HL-60 (cell line): ENCODE data around the gene GSAP.

Experiments used
- DNase-seq, 2 experiments: peaks; one replicate each; pipeline ENCODE4 v3.0.0-alpha.2; 2010 to 2020; ENCODE audit warnings: low read depth in 1 of 2, low spot score in 1 of 2
- H3K27ac ChIP-seq: fragments of 250-450 bp; sonication (Bioruptor Pico); replicated peaks from 2 replicates; pipeline ENCODE4 v1.5.1; 2020; ENCODE audit warnings: mild to moderate bottlenecking, moderate library complexity
- H3K27me3 ChIP-seq: fragments of 250-450 bp; sonication (Bioruptor Pico); 2 replicates; pipeline ENCODE4 v1.5.1; 2021; ENCODE audit warnings: mild to moderate bottlenecking, moderate library complexity; ENCODE audit not compliant: insufficient read depth, poor library complexity, severe bottlenecking
- H3K4me3 ChIP-seq: replicated peaks from 2 replicates; pipeline ENCODE4 v1.5.1; 2011; ENCODE audit warnings: mild to moderate bottlenecking, control low read depth, low read length; ENCODE audit not compliant: insufficient read depth
- GABPA ChIP-seq: IDR thresholded peaks from 2 replicates; pipeline ENCODE4 v1.6.1; 2012; ENCODE audit warnings: low read depth
- POLR2AphosphoS5 ChIP-seq: IDR thresholded peaks from 2 replicates; pipeline ENCODE4 v1.6.1; 2012; ENCODE audit warnings: low read depth
- SPI1 ChIP-seq: IDR thresholded peaks from 2 replicates; pipeline ENCODE4 v1.6.1; 2012; ENCODE audit warnings: low read depth, mild to moderate bottlenecking, borderline replicate concordance
- TF ChIP-seq, protein P1 (sequence below): IDR thresholded peaks from 2 replicates; pipeline ENCODE4 v1.6.1; 2012; ENCODE audit warnings: low read depth; ENCODE audit not compliant: insufficient replicate concordance
- TF ChIP-seq, protein P2 (sequence below): IDR thresholded peaks from one replicate; pipeline ENCODE4 v1.5.1; 2011; ENCODE audit warnings: low read length, control low read depth, inconsistent platforms; ENCODE audit not compliant: insufficient read depth

GSAP gene

DNA sequence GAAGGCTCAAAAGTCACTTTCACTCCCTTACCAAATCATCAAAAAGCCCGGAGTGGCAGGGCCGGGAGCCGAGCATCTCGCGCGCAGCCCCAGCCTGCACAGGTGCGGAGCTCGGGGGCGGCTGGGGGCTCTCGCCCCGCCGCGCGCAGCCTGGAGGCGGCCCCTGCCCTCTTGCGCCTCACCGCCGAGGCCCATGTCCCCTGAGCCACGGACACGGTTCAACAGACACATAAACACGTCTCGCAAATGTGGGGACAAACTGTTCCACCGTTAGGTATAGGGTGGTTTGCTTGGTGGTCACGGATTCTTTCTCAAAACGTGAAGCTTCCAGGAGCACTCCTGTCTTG is 700 bp downstream of the GSAP start:
- TF ChIP-seq, protein P1, sequence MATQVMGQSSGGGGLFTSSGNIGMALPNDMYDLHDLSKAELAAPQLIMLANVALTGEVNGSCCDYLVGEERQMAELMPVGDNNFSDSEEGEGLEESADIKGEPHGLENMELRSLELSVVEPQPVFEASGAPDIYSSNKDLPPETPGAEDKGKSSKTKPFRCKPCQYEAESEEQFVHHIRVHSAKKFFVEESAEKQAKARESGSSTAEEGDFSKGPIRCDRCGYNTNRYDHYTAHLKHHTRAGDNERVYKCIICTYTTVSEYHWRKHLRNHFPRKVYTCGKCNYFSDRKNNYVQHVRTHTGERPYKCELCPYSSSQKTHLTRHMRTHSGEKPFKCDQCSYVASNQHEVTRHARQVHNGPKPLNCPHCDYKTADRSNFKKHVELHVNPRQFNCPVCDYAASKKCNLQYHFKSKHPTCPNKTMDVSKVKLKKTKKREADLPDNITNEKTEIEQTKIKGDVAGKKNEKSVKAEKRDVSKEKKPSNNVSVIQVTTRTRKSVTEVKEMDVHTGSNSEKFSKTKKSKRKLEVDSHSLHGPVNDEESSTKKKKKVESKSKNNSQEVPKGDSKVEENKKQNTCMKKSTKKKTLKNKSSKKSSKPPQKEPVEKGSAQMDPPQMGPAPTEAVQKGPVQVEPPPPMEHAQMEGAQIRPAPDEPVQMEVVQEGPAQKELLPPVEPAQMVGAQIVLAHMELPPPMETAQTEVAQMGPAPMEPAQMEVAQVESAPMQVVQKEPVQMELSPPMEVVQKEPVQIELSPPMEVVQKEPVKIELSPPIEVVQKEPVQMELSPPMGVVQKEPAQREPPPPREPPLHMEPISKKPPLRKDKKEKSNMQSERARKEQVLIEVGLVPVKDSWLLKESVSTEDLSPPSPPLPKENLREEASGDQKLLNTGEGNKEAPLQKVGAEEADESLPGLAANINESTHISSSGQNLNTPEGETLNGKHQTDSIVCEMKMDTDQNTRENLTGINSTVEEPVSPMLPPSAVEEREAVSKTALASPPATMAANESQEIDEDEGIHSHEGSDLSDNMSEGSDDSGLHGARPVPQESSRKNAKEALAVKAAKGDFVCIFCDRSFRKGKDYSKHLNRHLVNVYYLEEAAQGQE = no peak
- no peak for TF ChIP-seq GABPA
- TF ChIP-seq SPI1 = no peak
- no peak for TF ChIP-seq POLR2AphosphoS5
- TF ChIP-seq, protein P2, sequence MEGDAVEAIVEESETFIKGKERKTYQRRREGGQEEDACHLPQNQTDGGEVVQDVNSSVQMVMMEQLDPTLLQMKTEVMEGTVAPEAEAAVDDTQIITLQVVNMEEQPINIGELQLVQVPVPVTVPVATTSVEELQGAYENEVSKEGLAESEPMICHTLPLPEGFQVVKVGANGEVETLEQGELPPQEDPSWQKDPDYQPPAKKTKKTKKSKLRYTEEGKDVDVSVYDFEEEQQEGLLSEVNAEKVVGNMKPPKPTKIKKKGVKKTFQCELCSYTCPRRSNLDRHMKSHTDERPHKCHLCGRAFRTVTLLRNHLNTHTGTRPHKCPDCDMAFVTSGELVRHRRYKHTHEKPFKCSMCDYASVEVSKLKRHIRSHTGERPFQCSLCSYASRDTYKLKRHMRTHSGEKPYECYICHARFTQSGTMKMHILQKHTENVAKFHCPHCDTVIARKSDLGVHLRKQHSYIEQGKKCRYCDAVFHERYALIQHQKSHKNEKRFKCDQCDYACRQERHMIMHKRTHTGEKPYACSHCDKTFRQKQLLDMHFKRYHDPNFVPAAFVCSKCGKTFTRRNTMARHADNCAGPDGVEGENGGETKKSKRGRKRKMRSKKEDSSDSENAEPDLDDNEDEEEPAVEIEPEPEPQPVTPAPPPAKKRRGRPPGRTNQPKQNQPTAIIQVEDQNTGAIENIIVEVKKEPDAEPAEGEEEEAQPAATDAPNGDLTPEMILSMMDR = no peak
- DNase-seq = no peak
- Histone ChIP-seq H3K4me3 (peak overlapping the region; percentile 56), H3K27me3 (no peaks in the 10 kb centered on the region), H3K27ac (peak overlapping the region; percentile 63)

DNA sequence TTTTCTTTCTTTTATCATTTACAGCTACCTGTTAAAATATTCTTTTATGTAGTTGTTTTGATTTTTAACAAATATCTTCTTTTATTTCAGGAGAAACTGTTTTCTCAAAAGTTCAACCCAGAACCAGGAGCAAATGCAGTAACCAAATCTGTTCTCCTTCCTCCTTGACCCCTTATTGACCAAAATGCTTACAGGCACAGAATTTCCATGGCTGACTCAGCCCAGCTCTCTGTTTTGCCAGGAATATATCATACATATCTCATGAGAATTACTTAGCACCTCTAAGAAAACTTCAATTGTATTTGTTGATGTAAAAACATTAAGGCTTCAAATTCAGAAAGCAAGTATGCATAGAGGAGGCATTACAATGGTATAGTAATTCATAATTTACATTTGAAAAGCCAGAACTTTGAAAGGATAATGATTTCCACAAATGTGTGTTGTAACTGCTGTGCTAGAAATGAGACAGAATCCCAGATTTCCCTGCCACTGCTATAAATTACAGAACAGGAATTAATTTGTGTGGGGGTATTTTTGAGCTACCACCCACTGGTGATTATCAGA is 2.2 kb downstream of the GSAP start:
- no peak for DNase-seq
- H3K4me3 ChIP-seq = no peak overlapping the region
- H3K27me3 ChIP-seq = no peaks in the 10 kb centered on the region
- TF ChIP-seq SPI1 (no peak), POLR2AphosphoS5 (no peak), GABPA (no peak)
- TF ChIP-seq, protein P1 = no peak
- TF ChIP-seq, protein P2 = no peak
- no peak overlapping the region for H3K27ac ChIP-seq

DNA sequence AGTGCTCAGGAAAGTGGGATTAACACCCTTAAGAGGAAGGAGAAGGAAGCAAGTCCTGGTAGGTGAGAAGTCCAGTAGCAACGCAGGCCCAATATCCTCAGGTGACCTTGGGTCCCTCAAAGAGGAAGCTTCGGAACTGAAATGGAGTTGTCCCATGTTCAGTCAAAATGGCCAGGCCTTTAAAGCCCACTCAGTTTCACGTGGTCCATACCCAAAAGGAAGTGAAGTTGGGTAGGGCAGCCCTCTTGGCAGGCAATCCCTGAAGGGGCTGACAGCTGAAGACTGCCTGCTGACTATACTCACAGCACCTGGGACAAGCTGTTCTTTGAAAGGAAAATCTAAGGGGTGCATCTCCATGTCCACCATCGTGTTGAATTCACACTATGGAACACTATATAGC is 3.0 kb downstream of the GSAP start:
- no peak overlapping the region for H3K27ac ChIP-seq
- TF ChIP-seq SPI1 = no peak
- TF ChIP-seq, protein P2 = no peak

More for the DNA sequence above, 3.0 kb downstream of the GSAP start:
- Histone ChIP-seq H3K4me3 (no peak overlapping the region), H3K27me3 (no peaks in the 10 kb centered on the region)
- DNase-seq = peak in 1 of 2 experiments; percentile 35
